MCF 10A (cell line): ENCODE data around the gene EMILIN1. TPM values are rescaled to one million over a fixed set of nuclear protein-coding genes. Genes with fewer than 3 reads are reported as not detected.

Source experiments
- BruUV-seq: library from RNA; stranded (reverse); fragments of 400-500 nt; replicated peaks from 2 replicates; lab custom pipeline; 2021; lab: Mats Ljungman, UMichigan
- CTCF ChIA-PET: fragments of 300-600 bp; sonication (Branson Sonifier 250); formaldehyde crosslinking; extraction: SDS; loops from one replicate; lab custom pipeline; 2021; ENCODE audit warnings: antibody characterized with exemption, inconsistent platforms; lab: Yijun Ruan, JAX
- POLR2A ChIA-PET: fragments of 300-600, 350-650 bp; sonication (Branson Sonifier 250); formaldehyde crosslinking; extraction: SDS; loops from one replicate; lab custom pipeline; 2020; ENCODE audit warnings: antibody characterized with exemption, inconsistent platforms; lab: Yijun Ruan, JAX
- DNase-seq: peaks from one replicate; pipeline ENCODE4 v3.0.0-alpha.2; 2018; ENCODE audit not compliant: unreplicated experiment
- H3K27ac Mint-ChIP-seq: one replicate; pipeline ENCODE4 v1.8.0; 2022; ENCODE audit warnings: mild to moderate bottlenecking, low read depth, mixed read lengths; ENCODE audit not compliant: unreplicated experiment
- H3K27me3 Mint-ChIP-seq: one replicate; pipeline ENCODE4 v1.8.0; 2022; ENCODE audit warnings: mixed read lengths; ENCODE audit not compliant: insufficient read depth, unreplicated experiment
- H3K36me3 Mint-ChIP-seq: one replicate; pipeline ENCODE4 v1.8.0; 2022; ENCODE audit warnings: mild to moderate bottlenecking, moderate library complexity, mixed read lengths; ENCODE audit not compliant: insufficient read depth, unreplicated experiment
- H3K4me1 Mint-ChIP-seq: one replicate; pipeline ENCODE4 v1.8.0; 2022; ENCODE audit warnings: mixed read lengths; ENCODE audit not compliant: insufficient read depth, unreplicated experiment
- H3K4me3 Mint-ChIP-seq: one replicate; pipeline ENCODE4 v1.8.0; 2022; ENCODE audit warnings: mild to moderate bottlenecking, moderate library complexity, mixed read lengths; ENCODE audit not compliant: unreplicated experiment
- H3K9me3 Mint-ChIP-seq: one replicate; pipeline ENCODE4 v1.8.0; 2022; ENCODE audit warnings: mixed read lengths; ENCODE audit not compliant: unreplicated experiment
- CTCF ChIP-seq: fragments of 200-600 bp; IDR thresholded peaks from one replicate; pipeline ENCODE4 v1.8.0; 2022; ENCODE audit warnings: antibody characterized with exemption, mild to moderate bottlenecking; ENCODE audit not compliant: unreplicated experiment
- intact Hi-C: fragments of 100-400 bp; cut with micrococcal nuclease; formaldehyde crosslinking; loops from 2 replicates; pipeline ENCODE4 v1.14.1; 2022
- total RNA-seq: library from RNA; stranded (reverse); gene quantifications from 2 replicates; pipeline ENCODE4 v1.2.3, GENCODE V29; 2022

Gene EMILIN1
- total RNA-seq, 1 experiment from 2014 or later = 0.21 TPM

GRCh38 chr2:27081984-27082772 lies 3.8 kb downstream of the EMILIN1 start:
- Mint-ChIP-seq H3K9me3 (no peaks in the 10 kb centered on the region), H3K4me3 (no peak overlapping the region), H3K27ac (no peak overlapping the region), H3K36me3 (no peaks in the 10 kb centered on the region), H3K27me3 (peaks cover 12% of the 10 kb centered on the region), H3K4me1 (peaks cover 18% of the 10 kb centered on the region)
- no TSS peak for BruUV-seq
- POLR2A ChIA-PET = interaction anchor here (0.8 to 3.3 kb wide), 6 partner anchors 11 to 240 kb away, joined by 3 to 18 read pairs (median 4); partner anchors contain the start of genes AGBL5, ATRAID, OST4 and SLC5A6
- TF ChIP-seq CTCF = no peak
- DNase-seq = no peak
- intact Hi-C loops = no loop called here
- CTCF ChIA-PET = interaction anchor here (0.6 to 2.1 kb wide), 9 partner anchors 9 to 211 kb away, joined by 3 to 8 read pairs (median 3); no protein-coding TSS in a partner anchor

DNA sequence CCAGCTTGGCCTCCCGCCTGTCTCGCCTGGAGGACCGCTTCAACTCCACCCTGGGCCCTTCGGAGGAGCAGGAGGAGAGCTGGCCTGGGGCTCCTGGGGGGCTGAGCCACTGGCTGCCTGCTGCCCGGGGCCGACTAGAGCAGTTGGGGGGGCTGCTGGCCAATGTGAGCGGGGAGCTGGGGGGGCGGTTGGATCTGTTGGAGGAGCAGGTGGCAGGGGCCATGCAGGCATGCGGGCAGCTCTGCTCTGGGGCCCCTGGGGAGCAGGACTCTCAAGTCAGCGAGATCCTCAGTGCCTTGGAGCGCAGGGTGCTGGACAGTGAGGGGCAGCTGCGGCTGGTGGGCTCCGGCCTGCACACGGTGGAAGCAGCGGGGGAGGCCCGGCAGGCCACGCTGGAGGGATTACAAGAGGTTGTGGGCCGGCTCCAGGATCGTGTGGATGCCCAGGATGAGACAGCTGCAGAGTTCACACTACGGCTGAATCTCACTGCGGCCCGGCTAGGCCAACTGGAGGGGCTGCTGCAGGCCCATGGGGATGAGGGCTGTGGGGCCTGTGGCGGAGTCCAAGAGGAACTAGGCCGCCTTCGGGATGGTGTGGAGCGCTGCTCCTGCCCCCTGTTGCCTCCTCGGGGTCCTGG lies 4.5 kb downstream of the EMILIN1 start:
- ChIA-PET POLR2A (interaction anchor here (0.9 to 3.3 kb wide), 7 partner anchors 11 to 238 kb away, joined by 3 to 18 read pairs (median 4); partner anchors contain the start of genes AGBL5, ATRAID, OST4 and PREB), CTCF (interaction anchor here (0.6 to 2.1 kb wide), 6 partner anchors 13 to 197 kb away, joined by 3 to 8 read pairs (median 3); no protein-coding TSS in a partner anchor)
- Mint-ChIP-seq H3K36me3 (no peaks in the 10 kb centered on the region), H3K27me3 (peaks cover 5% of the 10 kb centered on the region), H3K4me3 (no peak overlapping the region), H3K27ac (no peak overlapping the region), H3K9me3 (no peaks in the 10 kb centered on the region), H3K4me1 (peaks cover 14% of the 10 kb centered on the region)
- TF ChIP-seq CTCF = no peak
- no TSS peak for BruUV-seq
- intact Hi-C loops = no loop called here
- DNase-seq = no peak

GRCh38 chr2:27083410-27084296 lies 5.2 kb downstream of the EMILIN1 start:
- Mint-ChIP-seq H3K27ac (no peak overlapping the region), H3K27me3 (no peaks in the 10 kb centered on the region), H3K4me1 (peaks cover 11% of the 10 kb centered on the region), H3K36me3 (no peaks in the 10 kb centered on the region), H3K9me3 (no peaks in the 10 kb centered on the region), H3K4me3 (no peak overlapping the region)
- no TSS peak for BruUV-seq
- DNase-seq = peak; percentile 28
- intact Hi-C loops = no loop called here
- TF ChIP-seq CTCF = no peak
- POLR2A ChIA-PET = interaction anchor here (0.9 to 3.3 kb wide), 7 partner anchors 9 to 237 kb away, joined by 3 to 12 read pairs (median 4); partner anchors contain the start of genes AGBL5, ATRAID, OST4 and PREB
- CTCF ChIA-PET = interaction anchor here (0.5 to 1.1 kb wide), 8 partner anchors 10 to 1381 kb away, joined by 3 to 4 read pairs (median 3); no protein-coding TSS in a partner anchor
